Suppressor macrophage (primary cell): ENCODE measurements around the gene PLAGL2.
A peak's percentile ranks its signal among the peaks of the same experiment; 100 is the strongest.
"Not testable (repeated sequence)": the region's sequence is repeated elsewhere in the genome, so short reads cannot be mapped to it uniquely, and the experiment has no call there.

Experiments used
- DNase-seq, 4 experiments: peaks; one replicate each; pipeline ENCODE4 v3.0.0-alpha.2; 2020 to 2022

Gene PLAGL2

DNA sequence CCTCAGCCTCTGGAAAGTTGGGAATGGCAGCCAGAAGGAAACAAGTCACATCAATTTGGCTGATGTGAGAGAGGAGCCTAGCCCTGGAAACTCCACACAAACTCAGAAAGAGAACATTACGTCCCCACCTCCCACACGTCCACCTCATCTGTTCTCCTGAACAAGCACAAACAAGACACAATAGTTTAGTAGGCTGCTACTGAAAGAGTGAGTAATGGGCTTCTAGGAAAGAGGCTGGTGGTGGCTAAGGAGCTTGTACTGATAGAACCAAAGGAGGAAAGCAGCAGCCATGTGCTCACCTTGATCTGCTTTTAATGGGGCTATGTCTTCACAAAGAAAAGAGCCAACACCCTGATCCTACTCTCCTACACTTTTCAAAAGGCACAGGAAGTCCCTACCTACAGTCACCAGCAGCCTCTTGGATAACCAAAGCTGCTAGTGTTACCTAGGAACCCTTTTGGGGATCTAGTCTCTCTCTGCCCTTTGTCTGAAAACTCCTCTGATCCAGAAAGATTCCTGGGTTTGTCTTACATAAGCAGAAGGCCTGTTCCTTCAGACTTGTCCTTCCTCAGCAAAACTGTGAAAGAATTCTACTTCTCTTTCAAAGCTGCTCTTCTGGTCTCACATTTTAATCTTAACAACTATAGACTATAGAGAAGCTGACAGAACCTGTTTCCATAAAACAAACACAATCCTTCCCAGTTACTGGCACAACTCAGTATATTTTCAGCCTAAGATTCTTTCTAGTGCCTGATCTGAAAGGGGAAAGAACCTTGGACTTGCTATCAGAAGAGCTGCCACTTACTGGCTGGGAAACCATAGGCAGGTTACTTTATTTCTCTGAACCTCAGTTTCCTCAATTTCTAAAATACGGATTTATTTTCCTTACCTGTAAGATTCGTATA, 3.1 kb downstream of the PLAGL2 start:
- DNase-seq: peak in 3 of 4 experiments; percentile 31 to 35 (median 33)

DNA sequence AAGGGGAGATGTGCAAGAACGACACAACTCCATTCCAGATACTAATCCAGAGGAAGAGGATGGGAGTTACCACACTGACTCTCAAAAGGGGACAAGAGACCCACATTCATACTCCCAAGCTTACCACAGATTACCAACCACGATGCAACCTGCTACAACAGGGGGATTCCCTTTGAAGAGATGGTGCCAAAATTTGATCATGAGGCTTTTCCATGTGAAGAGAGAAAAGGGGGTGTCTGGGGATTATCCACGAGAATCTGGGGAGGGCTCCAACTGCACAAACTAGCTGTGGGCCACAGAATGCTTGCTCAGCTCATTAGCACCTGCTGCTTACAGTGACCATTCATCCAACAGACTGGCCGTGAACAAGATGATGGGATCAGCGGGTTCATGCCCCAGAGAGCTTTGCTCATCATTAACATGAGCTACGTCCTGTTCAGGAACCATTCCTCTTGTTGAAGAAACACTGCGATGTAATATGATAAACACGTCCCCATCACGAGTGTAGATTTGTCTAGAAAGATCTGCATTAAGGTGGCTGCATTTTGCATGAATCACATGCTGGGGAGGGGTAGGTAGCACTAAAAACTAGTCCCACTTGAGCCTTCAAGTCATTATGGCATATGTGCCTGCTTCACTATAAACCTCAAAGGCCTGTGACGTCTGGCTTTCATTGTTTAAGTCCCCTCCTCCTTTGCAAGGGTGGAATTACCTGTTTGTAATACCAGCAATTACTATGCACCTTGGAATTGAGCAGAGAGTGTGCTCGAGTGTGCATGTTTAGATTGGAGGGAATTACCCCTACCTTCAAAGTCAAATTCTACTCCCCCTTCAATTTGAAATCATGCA, 4.0 kb downstream of the PLAGL2 start:
- DNase-seq: no peak

DNA sequence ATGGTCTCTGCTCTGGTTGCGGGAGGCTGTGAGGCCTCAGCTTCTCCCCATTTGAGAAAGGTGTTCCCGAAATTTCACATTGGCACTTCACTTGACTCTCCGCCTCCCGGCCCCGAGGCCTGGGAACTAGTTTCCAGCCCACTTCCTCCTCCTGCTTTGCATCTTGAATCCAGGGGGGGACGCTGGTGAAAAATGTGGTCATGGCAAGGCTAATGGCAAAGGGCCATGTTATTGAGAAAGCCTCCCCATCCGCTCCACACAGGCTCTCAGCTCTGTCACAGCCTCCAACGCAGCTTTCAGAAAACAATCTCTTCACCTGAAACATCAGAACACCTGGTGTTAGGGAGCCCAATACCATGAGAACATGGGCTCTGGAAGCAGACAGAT, 5.6 kb downstream of the PLAGL2 start:
- peak in 1 of 4 experiments; percentile 21 for DNase-seq

DNA sequence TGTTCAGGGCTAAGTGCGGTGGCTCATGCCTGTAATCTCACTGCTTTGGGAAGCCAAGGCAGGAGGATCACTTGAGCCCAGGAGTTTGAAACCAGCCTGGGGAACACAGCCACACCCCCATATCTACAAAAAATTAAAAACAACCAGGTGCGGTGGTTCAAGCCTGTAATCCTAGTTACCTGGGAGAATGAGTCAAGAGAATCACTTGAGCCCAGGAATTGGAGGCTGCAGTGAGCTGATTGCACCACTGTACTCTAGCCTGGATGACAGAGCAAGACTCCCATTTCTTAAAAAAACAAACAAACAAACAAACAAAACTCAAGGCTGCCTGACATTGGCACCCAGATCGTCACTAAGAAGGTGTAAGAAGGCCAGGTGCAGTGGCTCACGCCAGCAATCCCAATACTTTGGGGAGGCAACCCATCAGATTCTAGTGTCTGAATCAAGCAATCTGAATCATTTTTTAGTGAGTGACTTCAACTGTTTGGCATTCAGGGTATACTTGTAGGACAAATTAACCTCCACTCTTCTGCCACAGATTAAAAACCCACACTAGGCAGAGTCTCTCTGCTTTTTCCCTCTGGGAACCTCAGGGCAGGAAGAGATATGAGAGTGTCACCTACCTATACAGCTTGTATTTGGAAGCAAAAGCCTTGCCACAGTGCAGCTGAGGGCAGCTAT, 6.1 kb downstream of the PLAGL2 start:
- DNase-seq: no peak

DNA sequence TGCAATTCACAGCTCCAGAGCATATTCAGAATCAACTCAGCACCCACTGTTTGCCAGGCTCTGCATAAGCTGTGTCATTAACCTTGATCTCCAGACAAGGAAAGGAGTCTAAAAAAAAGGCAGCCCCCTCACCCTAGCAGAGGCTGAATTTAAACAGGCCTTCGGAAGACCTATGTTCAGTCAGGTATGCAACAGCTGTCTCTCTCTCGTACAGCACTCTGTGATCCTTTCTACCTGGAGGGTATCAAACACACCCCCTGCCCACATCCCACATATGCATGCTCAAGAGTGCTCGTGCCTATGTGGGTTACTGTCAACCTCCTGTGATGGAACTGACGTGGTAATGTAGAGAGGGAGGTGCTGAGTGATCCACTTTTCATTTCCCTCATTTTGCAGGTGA, 8.5 kb downstream of the PLAGL2 start:
- DNase-seq: no peak

DNA sequence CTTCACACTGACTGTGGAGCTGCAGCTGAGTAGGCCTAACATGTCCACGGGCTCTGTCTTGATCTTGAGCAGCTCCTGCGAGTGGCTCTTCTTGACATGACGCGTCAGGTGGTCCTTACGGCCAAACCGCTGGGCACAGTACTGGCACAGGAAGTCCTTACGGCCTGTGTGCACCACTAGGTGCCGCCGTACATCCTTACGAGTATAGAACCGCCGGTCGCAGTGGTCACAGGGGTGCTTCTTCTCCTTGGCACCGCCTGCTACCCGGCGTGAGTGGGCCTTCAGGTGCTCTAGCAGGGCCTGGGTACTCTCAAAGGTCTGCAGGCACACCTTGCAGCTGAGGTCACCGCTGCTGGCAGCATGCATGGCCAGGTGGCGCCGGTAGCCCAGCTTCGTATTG, 10.4 kb downstream of the PLAGL2 start:
- DNase-seq: not testable (repeated sequence)

DNA sequence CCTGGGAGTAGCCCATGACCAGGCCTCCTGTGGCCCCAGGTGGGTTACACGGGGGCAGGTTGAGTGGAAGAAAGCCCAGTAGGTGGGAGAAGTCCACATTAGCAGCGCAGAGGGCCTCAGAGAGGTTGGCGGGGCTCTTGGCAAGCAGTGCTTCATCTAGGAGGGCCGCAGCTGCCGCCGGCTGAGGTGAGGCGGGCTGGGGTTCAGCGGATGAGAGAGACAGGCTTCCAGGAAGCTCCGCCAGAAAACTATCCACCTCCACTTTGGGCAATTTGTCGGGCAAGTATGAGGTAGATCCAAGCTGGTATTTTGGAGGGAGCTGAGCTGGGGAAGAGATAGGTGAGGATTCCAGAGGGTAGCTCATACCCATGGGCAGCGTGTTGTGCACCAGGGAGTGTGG, 10.9 kb downstream of the PLAGL2 start:
- DNase-seq: not testable (repeated sequence)

DNA sequence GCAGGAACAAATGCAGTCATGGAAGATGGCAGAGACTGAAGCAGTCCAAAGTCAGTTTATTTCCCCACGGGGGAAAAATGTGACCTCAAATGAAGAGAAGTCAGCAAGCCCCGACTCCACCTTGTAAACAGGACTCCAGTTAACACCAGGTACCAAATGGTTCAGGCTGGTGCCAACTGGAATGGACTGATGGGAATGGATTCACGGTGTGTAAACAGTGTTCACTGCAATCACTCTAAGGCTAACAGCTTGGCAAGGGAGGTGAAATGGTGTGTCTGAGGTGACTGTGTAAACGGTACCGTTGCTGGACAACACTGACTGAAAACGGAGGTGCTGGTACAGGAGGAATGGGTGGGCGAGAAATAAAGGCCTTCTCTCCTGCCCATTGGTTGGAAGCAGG, 12.0 kb downstream of the PLAGL2 start:
- no peak for DNase-seq

DNA sequence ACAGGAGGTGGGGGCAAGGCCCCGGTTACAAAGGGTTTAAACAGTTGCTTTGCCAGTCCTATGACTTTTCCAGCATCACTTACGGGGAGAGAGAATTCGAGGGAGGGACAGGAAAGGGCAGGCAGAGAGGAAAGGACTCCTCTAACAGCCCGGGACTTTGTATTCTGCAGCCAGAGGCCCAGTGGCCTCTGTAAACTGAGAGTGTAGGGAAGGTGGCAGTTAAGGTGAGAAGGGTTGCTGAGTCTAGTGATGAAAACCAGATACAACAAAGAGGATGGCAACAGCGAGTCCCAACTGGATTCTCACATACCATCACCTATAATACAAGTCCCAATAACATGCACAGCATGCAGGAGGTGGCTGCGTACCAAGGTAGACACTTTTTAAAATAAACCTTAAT, 13.5 kb downstream of the PLAGL2 start:
- no peak for DNase-seq

DNA sequence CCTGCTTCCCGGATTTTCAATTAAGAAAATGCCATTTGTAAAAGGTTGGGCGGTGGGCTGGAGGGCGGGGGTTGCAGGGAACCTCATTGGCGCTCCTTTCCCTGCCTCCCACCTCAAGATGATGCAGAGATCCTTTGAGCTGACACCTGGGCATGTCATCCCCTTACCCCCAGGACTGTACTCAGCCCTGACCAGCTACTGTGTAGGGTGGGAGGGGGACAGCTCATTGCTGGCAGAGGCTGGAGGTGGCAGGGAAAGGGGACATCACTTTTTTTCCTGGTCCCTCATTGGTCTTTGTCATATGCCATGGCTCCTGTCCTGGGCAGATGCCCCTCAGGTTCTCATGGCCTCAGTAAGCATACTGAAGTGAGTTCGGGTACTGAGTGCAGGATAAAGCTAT, 14.2 kb downstream of the PLAGL2 start:
- not testable (repeated sequence) for DNase-seq

DNA sequence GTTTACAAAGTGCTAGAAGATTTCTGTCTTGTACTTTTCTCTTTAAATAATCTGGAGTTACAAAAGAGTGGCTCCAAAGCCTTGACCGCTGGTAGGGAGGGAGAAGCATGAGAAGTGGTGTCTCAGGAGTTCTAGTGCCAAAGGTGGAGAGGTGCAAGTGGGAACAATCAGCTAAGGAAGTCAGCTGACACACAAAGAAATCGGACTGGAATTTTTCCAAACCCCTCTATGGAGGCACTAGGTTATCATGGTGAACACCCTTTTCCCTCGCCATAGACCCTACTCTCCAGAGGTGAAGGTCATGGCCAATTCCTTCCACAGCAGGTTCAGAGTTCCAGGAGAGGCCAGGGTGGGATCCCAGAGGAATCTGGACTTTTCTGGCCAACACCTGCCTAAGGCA, 14.8 kb downstream of the PLAGL2 start:
- DNase-seq: no peak

DNA sequence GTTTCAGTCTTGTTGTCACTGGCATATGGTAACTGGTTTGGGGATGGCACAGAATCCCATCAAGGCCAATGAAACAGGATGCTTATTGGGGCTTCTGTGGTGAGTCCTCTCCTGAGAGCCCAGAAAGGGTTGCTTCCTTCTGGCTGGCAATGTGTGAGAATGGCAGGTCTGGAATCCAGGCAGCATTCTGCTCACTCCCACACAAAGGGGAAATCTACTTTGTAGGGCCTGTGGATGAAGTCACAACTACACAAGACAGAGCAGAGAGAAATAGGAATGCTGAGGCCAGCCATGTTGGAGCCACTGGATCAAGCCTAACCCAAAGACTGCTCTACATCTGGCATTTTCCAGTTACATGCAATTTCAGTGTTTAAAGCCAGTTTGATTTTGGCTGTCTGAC, 15.7 kb downstream of the PLAGL2 start:
- DNase-seq: peak; percentile 27 to 61 (median 56)

DNA sequence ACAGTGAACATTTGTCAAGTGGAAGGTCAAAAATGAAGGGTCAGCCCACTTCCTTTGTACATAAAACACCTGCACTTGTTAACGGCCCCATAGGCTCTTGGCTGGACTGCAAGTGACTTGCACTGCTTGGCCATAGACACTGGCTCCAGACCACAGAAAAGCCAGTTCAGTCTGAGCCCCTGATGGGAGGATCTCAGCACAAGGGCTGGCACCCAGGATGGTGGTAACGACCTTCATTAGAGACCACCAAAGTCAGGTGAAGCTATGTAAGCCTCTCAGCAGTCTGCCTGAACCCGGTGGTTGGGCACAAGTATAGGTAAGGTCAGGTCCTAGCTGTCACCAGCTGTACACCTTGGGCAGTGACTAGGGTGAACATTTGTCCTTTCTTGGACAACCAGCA, 16.1 kb downstream of the PLAGL2 start:
- DNase-seq: no peak

DNA sequence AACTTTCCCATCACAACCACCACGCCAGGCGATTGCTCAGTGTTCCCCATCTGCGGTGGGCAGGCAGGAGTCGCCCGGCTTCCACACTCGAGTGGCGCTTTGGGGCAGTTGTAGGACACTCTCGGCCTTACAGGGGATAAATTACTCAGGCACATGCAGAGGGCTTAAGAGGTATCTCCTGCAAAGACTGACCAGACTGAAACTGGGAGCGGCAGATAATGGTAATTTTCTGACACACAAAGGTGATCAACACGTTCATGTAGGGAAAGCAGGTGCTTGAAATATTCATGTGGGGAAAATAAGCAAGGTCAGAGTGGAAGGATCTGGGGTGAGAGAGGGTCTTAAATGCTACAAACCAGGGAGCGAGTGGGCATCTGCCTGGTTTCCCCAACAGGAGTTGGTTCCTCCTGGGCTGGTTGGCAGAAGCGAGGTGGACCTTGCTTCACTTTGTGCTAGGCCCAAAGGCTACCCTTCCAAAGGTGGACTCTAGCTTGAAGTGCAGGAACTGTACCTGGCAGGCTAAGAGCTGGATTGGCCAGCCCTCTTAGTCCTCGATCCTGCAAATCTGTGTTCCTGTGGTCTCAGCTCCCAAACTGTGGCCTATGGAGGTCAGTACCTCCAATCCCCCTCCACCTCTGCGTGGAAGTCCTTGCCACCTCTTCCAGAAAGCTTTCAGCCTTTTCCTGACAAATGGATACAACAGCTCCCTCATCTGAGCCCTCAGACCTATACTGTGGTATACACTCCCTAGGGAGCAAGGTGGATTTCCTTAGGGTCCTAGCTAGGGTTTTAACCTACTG, 16.7 kb downstream of the PLAGL2 start:
- no peak for DNase-seq

DNA sequence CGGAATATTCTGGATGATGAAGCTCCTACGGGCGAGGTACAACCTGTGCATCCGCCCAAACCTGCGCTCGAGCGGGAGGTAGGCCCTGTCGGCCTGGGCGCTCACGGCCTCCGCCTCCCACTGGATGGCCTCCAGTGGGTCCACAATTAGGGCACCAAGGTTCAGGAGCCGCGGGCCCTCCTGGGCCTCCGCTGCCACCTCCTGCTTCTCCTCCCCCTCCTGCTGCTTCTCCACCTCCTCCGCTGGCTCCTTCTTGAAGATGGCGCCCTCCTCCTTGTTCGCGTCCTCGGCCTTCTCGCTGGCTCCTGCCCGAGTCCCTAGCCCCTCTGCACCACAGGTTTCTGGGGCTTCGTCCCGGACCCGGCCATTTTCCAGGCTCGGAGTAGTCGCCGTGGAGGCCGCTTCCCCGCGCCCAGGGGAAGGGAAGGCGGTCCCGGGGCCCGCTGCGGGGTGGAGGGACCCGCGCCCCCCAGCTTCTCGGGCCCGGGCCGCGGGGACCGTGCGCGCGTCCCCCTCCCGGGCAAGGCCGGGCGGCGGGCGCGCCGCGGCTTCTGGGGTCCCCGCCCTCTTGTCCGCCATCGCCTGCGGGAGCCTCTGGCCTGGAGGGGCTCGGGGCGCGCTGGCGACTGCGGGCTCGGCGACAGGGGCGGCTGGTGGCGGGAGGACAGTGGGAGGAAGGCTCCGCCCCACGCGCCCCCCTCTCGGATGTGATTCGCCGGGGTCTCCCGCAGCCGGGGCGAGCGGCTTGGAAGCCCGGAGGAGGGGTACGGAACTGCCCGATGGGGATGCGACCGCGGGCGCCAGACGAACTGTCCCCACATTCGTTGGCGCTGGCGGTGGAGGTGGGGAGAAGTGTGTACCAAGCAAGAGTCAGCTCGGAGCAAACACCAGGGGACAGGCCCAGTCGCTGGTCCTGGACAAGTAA, 17.6 kb downstream of the PLAGL2 start:
- DNase-seq: peak in 3 of 4 experiments; percentile 25 to 45 (median 29)

DNA sequence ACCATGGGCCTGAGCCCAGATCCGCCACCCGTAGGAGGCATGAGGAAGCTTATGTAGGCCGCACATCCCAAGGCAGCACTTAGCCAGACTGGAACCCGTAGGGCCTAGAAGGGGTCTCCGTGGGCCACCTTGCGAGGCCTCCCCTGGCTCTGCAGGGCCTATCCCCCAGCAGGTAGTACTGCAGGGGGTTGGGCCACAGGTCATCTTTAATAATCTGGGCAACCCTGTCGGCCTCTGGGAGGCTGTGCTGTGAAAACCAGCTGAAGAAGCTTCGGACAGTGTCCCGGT, 18.5 kb downstream of the PLAGL2 start:
- DNase-seq: no peak

DNA sequence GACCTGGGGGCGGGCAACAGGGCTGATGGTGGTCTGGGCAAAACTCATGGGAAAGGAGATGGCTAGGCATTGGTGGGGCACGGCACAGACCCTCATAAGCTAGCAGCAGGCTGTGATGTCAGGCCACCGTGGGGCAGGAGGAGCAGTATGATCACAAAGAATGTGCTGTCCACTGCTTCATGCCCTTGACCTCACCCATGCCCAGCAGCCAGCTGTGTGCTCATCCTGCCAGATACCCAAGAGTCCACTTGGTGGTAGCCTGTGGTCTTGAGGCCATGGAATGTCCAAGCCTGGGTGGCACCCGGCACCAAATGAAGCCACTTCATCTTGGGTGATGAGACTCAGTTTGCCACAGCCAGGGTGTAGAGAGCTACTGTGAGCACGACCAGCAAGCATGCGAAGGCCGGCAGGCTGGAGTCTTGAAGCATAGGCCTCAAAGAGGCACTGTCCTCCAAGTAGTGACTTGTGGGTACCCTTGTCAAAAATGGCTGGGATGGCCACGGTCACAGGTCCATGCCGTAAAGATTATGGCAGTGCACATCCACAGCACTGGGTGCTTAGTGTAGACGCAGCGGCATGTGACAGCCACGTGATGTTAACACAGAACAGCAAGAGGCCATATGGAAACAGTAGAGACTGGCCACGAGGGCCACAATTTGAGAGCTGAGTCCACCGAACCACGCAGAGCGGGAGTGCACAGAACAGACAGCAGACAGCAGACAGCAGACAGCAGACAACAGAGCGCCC, 19.0 kb downstream of the PLAGL2 start:
- no peak for DNase-seq

DNA sequence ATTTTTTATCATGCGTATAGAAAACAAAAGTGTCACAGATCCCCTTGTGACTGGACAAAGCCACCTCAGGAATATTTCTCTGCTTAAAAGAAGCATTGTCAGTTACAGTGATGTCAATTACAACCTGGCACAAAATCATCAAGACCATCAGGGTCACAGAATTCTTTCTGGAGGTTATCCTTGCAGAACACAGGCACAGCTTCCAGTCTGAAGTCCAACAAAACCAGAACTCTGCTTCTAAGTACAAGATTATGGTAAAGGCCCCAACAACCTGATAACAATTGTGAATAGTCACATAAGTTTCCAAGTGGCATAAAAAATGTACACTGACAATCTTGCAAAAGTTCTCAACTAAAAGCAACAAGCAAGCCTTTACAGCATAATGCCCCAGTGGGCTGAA, 21.0 kb downstream of the PLAGL2 start:
- no peak for DNase-seq

DNA sequence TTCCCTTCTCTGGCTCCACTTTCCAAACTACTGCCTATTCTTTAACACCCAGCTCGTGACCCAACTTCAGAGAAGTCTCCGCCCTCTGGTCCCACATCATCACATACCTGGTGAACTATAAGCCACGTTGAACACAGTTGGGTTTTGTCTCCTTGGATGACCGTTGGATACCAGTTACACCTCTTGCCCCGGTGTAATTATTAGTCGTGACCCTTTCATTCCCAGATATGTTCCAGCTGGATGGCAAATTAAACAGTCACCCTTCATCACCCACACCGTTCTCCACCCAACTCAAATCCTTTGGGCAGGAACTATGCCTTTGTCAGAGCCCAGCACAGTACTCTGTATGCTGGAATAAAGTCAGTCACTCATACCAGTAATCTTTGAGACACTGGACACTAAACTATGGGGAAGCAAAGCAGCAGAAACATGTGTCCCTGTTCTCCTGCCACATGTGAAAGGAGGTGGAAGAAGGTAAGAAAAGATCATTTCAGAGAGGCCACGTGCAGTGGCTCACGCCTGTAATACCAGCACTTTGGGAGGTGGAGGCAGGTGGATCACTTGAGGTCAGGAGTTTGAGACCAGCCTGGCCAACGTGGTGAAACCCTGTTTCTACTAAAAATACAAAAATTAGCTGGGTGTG, 22.5 kb downstream of the PLAGL2 start:
- no peak for DNase-seq
